ENCODE data around the gene NUP98. TPM values are rescaled to one million over a fixed set of nuclear protein-coding genes. Genes with fewer than 3 reads are reported as not detected.

Gene NUP98
- total and polyA plus RNA-seq, 4 experiments from 2014 or later = 31.9 to 112 (median 80.5) TPM

GRCh38 chr11:3631331-3631730 is 166.0 kb downstream of the NUP98 start:
- H3K36me3 Mint-ChIP-seq = no peaks in the 10 kb centered on the region
- H3K27me3 ChIP-seq (ENCODE audit: insufficient read depth, low read length) = no peaks in the 10 kb centered on the region
- no peak overlapping the region for H3K4me3 Mint-ChIP-seq
- H3K4me3 ChIP-seq (ENCODE audit: low read length in 2 of 2) = no peak overlapping the region
- no peak overlapping the region for H3K27ac ChIP-seq (ENCODE audit: low read depth, low read length)
- H3K36me3 ChIP-seq (ENCODE audit: insufficient read depth, low read length) = no peaks in the 10 kb centered on the region
- no peaks in the 10 kb centered on the region for H3K4me1 ChIP-seq (ENCODE audit: insufficient read depth, low read length)
- ChIA-PET CTCF (ENCODE audit: partially characterized antibody) (no interaction called here), POLR2A (ENCODE audit: partially characterized antibody) (no interaction called here)
- intact Hi-C loops (cut with micrococcal nuclease) = no loop called here
- H3K9me3 ChIP-seq (ENCODE audit: control insufficient read depth in 1 of 2, low read length in 2 of 2) = no peaks in the 10 kb centered on the region
- peaks cover 0 to 6% (median 1%) of the 10 kb centered on the region in 4 donors for H3K4me1 Mint-ChIP-seq
- peaks cover 0 to 2% (median 0%) of the 10 kb centered on the region in 8 donors for H3K9me3 Mint-ChIP-seq
- no peaks in the 10 kb centered on the region for H3K27me3 Mint-ChIP-seq
- H3K27ac Mint-ChIP-seq = no peak overlapping the region
- no peak for DNase-seq

- ChIA-PET CTCF (ENCODE audit: partially characterized antibody) (interaction anchor here (0.7 kb wide), 1 partner anchor 13 kb away, joined by 3 read pairs; no protein-coding TSS in a partner anchor), POLR2A (ENCODE audit: partially characterized antibody) (no interaction called here)
- H3K36me3 ChIP-seq (ENCODE audit: insufficient read depth, low read length) = no peaks in the 10 kb centered on the region
- no peak overlapping the region for H3K4me3 Mint-ChIP-seq
- no peaks in the 10 kb centered on the region for H3K9me3 ChIP-seq (ENCODE audit: control insufficient read depth in 1 of 2, low read length in 2 of 2)
- no peaks in the 10 kb centered on the region for H3K4me1 ChIP-seq (ENCODE audit: insufficient read depth, low read length)
- intact Hi-C loops (cut with micrococcal nuclease) = no loop called here
- no peak for DNase-seq
- H3K9me3 Mint-ChIP-seq = no peaks in the 10 kb centered on the region
- H3K4me3 ChIP-seq (ENCODE audit: low read length in 2 of 2) = no peak overlapping the region
- H3K27ac ChIP-seq (ENCODE audit: low read depth, low read length) = no peak overlapping the region
- no peaks in the 10 kb centered on the region for H3K36me3 Mint-ChIP-seq
- no peaks in the 10 kb centered on the region for H3K27me3 Mint-ChIP-seq
- no peaks in the 10 kb centered on the region for H3K27me3 ChIP-seq (ENCODE audit: insufficient read depth, low read length)
- H3K4me1 Mint-ChIP-seq = peaks cover 0 to 6% (median 2%) of the 10 kb centered on the region in 4 donors
- H3K27ac Mint-ChIP-seq = no peak overlapping the region
Observed at GRCh38 chr11:3627291-3627690, 170.1 kb downstream of the NUP98 start.

- Mint-ChIP-seq H3K27me3 (no peaks in the 10 kb centered on the region), H3K27ac (no peak overlapping the region), H3K4me3 (peak overlapping the region in 1 of 8 donors; percentile 15), H3K4me1 (peaks cover 0 to 6% (median 2%) of the 10 kb centered on the region in 4 donors), H3K9me3 (no peaks in the 10 kb centered on the region), H3K36me3 (no peaks in the 10 kb centered on the region)
- no peak overlapping the region for H3K4me3 ChIP-seq (ENCODE audit: low read length in 2 of 2)
- no peak for DNase-seq
- no peaks in the 10 kb centered on the region for H3K4me1 ChIP-seq (ENCODE audit: insufficient read depth, low read length)
- no peaks in the 10 kb centered on the region for H3K9me3 ChIP-seq (ENCODE audit: control insufficient read depth in 1 of 2, low read length in 2 of 2)
- H3K36me3 ChIP-seq (ENCODE audit: insufficient read depth, low read length) = no peaks in the 10 kb centered on the region
- ChIA-PET CTCF (ENCODE audit: partially characterized antibody) (no interaction called here), POLR2A (ENCODE audit: partially characterized antibody) (no interaction called here)
- no peak overlapping the region for H3K27ac ChIP-seq (ENCODE audit: low read depth, low read length)
- intact Hi-C loops (cut with micrococcal nuclease) = no loop called here
- no peaks in the 10 kb centered on the region for H3K27me3 ChIP-seq (ENCODE audit: insufficient read depth, low read length)
Observed at GRCh38 chr11:3626250-3626960, 170.9 kb downstream of the NUP98 start.

Other genes starting within 250 kb of the NUP98 start
- gene ART5, start 155.6 kb downstream of the NUP98 start, total RNA-seq = not detected
- not detected for gene ART5, start 155.6 kb downstream of the NUP98 start, polyA plus RNA-seq
- gene ART1, start 152.4 kb downstream of the NUP98 start, total RNA-seq = not detected
- gene ART1, start 152.4 kb downstream of the NUP98 start, polyA plus RNA-seq = not detected
- 1 to 10 TPM; 4.6 to 5.5 TPM for gene CHRNA10, start 126.2 kb downstream of the NUP98 start, total RNA-seq
- gene CHRNA10, start 126.2 kb downstream of the NUP98 start, polyA plus RNA-seq = under 1 TPM in 1 of 2 donors, not detected in 1; 0.11 TPM
- 10 to 100 TPM; 18.4 to 20.7 TPM for gene PGAP2, start 11.0 kb upstream of the NUP98 start, total RNA-seq
- gene PGAP2, start 11.0 kb upstream of the NUP98 start, polyA plus RNA-seq = 10 to 100 TPM; 16.2 to 18.6 TPM
- gene RHOG, start 43.4 kb upstream of the NUP98 start, total RNA-seq = 100 to 1,000 TPM in 1 of 2 experiments, 10 to 100 TPM in 1; 99.4 to 103 TPM
- gene RHOG, start 43.4 kb upstream of the NUP98 start, polyA plus RNA-seq = 100 to 1,000 TPM; 124 to 228 TPM
- 10 to 100 TPM; 87.1 to 87.4 TPM for gene STIM1, start 58.1 kb upstream of the NUP98 start, total RNA-seq
- 10 to 100 TPM; 27.7 to 43.8 TPM for gene STIM1, start 58.1 kb upstream of the NUP98 start, polyA plus RNA-seq